Hematopoietic multipotent progenitor cell treated with erythropoietin and hydrocortisone succinate and interleukin-3 and kit ligand, for 8 days (in vitro differentiated cells): ENCODE data around the gene NOL11.
A peak's percentile ranks its signal among the peaks of the same experiment; 100 is the strongest.
"Not testable (repeated sequence)": the region's sequence is repeated elsewhere in the genome, so short reads cannot be mapped to it uniquely, and the experiment has no call there.

Experiments used
- DNase-seq: peaks from one replicate; pipeline ENCODE4 v3.0.0-alpha.2; 2015

NOL11 gene

DNA sequence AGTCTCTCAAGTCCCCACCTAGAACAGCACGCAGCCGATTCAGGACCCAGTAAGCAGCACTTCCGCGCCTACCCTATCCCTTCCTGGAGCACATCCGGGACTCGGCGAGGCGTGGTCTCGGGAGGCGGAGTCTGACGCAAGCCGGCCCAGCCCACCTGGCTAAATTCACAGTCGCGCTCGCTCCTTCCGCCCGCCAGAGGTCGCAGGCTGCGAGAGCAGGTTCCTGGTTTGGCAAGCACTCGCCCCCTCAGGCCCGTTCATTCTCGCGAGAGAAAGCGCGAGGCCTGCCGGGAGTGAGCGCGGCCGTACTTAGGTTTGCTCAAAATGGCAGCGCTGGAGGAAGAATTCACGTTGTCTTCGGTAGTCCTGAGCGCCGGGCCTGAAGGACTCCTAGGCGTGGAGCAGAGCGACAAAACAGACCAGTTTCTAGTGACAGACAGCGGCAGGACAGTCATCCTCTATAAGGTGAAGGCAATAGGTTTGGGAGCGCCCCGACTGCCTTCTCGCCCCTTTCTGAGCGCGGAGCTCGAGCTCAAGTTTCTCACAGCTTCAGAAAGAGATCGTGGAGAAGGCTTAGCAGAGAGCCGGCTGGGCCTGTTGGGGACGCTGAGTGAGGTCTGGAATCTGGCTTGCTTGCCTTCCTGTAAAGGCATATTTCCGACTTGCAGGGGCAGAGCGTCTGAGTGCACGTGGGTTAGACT is at the start of gene NOL11:
NOL11 (plus strand) TSS at position 313 of the 701 bp plus-strand sequence; CDS start at position 325, 12 bp downstream.
- DNase-seq: peak; percentile 98

DNA sequence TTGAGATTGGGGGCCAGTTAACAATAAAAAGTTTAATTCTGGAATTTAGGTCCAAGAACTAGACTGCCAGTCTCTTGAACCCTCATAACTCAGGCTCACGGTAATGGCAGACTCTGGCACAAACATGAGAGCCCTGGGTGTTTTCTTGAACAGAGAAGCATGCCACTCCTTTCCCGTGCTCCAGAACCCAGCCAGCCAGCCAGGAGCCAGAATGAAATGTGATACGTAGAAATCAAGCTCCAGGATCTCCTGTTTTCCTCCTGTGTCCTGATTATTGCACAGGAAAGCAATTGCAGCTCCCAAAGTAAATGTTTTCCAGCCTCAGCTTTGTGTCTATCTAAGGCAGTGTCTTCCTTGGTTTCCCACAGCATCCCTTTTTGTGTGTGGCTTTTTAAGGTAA is 46.2 kb upstream of the NOL11 start:
- DNase-seq: no peak

DNA sequence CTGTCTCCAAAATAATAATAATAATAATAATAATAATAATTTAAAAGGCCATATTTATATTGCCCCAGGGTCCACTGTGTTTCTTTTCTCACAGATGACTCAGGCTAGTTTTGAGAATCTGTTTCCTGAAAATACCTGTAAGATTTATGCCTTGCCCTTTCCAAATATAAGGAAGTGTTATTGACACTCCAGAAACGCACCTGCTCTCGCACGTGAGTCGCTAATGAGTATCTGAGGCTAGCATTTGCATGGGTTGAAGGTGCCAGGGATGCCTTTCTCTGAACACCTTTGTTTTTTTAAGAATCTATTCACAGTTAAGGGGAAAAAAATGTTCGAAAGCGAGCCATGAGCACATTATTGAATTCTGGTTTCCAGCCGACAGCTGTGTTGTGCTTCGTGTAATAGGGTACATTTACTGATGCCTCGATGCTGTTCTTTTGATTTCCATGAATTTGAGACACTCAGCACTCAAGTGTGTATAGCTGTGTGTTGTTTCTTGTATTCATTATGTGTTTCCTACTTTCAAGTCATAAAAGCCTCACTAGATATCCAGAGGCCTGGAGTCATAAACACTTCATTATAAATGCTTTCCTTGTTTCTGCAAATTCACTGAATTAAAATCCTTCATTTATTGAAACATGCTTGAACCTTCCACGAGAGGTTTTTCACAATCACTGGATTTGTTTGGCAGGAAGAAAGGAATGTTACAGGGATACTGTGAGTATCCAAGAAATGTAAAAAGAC is 45.0 kb upstream of the NOL11 start:
- no peak for DNase-seq

GRCh38 chr17:67675481-67675880 is 42.3 kb upstream of the NOL11 start:
- no peak for DNase-seq

DNA sequence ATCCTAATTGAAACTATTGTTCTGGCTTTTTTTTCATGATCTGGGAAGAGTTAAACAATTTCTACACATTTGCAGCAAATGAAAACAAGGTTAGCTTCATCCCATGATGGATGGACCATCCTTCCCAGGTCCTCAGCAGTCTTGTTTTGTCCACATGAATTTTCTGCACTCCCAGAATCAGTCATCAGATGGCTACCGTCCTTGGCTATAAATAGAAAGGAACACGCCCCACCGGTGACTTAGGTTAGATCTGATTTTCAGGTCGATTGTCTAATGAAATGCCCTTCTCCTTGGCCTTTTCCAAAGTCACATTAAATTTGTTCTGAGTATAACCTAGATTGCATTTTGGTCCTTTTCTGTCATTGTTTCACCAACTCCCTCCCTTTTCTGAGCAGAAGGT is 41.4 kb upstream of the NOL11 start:
- DNase-seq: no peak

DNA sequence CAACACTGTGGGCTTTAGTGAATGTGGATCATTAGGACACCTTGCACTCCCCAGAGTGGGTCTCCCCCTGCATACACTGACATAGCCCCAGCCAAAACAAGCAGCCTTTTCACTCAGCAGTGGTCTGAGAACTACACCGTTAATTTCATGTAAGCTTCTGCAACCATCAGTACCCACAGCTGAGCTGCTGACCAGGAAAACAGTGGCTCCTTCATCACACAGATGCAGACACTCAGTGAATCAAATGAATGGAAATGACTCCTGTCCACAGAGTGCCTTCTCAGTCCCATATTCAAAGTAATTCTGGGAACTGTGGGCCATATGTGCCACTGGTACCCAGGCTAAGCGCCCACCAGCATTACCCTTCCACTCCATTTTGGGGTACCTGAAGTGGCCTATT is 39.3 kb upstream of the NOL11 start:
- no peak for DNase-seq

GRCh38 chr17:67679225-67679624 is 38.5 kb upstream of the NOL11 start:
- DNase-seq: no peak

DNA sequence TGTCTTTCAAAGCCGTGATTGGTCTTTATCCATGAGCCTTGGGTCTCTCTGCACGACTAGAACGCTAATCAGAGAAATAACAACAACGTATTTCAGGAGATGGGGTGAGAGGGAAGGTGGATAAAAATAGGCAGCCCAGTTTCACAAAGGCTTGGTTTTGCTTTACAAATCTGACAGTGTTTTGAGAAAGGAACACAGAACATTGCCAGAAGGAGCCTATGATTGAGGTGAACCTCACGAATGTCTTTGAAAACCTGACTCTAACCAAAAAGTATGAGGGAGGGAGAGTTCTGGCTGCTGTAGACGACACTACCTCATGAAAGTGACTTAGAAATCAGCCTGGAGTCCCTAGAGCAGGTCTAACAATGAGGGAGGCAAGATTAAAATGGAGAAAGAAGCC is 38.0 kb upstream of the NOL11 start:
- no peak for DNase-seq

DNA sequence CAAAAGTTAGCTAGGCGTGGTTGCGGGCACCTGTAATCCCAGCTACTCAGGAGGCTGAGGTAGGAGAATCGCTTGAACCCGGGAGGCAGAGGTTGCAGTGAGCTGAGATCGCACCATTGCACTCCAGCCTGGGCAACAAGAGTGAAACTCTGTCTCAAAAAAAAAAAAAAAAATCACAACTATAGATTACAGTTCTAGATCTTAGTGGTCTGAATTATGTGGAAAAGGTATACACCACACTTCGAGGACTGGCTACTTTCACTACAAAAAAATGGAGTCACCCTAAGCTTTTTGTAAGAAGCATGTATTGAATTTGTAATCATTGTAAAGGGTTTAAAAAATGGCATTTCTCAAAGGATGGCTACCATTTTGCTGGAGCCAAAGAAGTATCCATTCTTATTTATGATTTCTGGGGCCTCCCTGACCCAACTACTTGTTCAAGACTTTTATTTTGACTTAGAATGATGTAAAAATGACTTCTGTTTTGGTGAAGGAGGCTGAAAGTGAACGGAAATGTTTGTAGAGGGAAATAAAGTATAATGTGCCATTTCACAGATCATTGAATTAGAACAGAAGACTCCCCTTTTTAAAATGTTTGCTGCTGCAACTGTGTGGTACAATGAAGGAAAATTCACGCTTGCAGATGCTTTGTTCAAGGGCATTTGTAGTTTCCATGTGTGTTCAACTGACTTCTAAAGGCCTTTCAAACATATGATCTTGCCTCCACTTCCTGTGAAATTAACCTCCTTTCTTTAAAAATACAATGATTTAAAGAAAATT is 37.1 kb upstream of the NOL11 start:
- no peak for DNase-seq

DNA sequence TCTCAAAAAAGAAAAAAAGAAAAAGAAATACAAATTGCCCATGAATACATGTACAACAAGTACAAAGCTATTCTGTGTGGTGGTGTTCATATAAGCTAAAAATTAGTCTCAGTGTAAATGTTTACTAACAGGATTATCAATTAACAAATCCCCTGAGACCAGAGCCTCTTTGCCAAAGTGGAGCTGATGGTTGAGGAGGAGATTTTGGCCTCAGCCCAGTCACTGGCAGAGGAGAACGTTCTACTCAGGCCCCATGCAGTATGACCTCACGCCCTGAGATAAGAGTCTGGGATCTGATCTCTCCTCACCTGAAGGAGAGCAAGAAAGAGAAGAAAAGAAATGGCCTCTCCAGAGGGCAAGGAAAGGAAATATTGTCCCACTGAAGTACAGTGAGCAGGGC is 35.5 kb upstream of the NOL11 start:
- DNase-seq: no peak

GRCh38 chr17:67685351-67685750 is 32.4 kb upstream of the NOL11 start:
- no peak for DNase-seq

DNA sequence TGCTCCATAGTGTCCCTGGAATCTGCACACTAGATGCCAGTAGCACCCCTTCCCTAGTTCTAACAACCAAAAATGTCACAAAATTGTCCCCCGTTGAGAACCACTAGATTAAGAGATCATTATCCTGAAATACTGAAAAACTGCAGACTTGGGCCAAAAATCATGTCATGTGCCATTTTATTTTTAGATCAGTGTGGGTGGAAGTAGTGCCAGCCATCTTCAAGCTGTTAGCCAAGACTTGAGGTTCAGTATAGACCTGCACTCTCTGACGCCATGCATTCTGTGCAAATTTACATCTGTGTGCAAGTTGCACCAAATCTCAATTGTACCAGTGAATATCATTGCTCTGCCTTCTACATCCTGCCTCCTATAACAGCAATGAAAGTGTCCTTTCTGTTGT is 31.5 kb upstream of the NOL11 start:
- DNase-seq: no peak

DNA sequence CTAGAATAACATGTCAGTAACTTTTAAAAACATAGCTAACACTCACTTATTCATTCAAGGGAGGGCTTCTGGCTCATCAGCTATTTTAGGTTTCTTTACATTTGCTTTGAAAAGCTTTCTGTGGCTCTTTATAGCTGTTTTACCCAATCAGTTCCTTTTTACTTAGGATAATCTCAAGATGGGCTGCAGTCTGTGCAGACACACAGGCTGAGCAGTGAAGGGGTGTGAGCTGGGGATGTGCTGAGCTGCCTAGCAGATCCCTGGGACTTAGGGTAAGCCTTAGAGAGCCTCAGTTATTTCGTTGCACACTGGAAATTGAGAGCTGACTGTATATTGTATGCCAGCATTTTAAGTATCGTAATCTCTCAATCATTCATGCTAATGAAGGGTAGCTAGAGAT is 30.2 kb upstream of the NOL11 start:
- no peak for DNase-seq

GRCh38 chr17:67689534-67690177 is 28.1 kb upstream of the NOL11 start:
- peak; percentile 72 for DNase-seq

GRCh38 chr17:67693811-67694210 is 23.9 kb upstream of the NOL11 start:
- DNase-seq: no peak

- no peak for DNase-seq
Observed at GRCh38 chr17:67696347-67696746, 21.4 kb upstream of the NOL11 start.

- DNase-seq: no peak
Observed at GRCh38 chr17:67696853-67697498, 20.8 kb upstream of the NOL11 start.

- no peak for DNase-seq
Observed at GRCh38 chr17:67700037-67700724, 17.6 kb upstream of the NOL11 start.

DNA sequence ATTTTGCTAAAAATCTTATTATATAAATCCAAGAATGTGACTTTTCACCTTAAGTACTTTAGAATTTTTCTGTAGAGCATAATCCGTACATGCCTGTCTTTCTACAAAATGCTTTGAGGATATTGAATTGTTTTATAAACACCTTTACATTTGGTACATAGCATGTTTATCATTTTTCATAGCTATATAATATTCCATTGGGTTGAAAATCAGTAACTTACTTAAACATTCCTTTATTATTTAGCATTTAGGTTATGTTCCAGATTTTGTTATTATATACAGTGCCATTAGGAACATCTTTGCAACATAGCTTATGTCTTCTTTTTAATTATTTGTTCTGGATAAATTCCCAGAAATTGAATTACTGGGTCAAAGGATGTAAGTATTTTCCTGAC is 17.0 kb upstream of the NOL11 start:
- no peak for DNase-seq

DNA sequence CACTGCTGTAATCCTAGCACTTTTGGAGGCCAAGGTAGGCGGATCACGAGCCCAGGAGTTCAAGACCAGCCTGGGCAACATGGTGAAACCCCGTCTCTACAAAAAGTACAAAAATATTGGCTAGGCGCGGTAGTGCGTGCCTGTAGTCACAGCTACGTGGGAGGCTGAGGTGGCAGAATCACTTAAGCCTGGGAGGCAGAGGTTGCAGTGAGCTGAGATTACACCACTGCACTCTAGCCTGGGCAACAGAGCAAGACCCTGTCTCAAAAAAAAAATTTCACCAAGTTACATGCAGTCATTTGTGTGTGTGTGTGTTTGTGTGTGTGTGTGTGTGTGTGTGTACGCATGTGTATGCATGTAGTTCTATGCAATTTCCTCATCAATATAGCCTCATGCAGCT is 14.9 kb upstream of the NOL11 start:
- not testable (repeated sequence) for DNase-seq

DNA sequence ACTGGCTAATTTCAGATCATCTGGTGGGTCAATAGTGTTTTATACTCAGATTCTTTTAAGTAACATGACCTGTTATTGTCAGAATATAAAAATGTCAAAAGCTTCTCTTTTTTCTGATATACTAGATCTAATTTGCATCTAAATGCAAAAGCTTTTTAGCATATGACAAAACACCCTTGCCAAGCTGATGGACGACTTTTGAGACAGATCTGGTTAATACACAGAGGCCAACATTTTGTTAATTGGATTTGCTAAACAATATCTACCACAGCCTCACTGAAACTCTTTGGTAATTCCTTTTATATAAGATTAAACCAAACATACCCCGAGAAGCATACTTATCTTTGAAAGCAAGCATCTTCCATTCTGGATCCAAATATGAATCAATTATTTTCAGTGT is 10.3 kb upstream of the NOL11 start:
- DNase-seq: no peak

DNA sequence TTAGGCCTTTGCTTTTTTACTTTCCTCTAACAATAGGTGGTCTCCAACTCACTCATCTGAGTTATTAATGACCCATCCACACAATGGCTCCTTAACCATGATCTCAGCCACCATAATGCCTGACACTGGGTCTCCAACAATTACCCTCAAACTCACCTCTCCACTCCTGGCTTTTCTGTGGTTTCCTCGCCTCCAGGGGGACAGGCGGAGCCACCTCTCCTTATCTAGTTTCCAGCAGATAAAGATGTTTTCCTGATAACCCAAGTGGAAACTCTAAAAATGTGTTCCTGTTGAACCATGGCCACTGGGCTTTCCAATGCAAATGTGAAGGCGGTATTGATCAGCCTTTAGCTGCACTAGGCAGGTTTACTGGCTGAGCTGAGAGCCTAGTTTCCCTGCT is 9.4 kb upstream of the NOL11 start:
- no peak for DNase-seq
